ENCODE results near the gene SHISA7.

Gene SHISA7

DNA sequence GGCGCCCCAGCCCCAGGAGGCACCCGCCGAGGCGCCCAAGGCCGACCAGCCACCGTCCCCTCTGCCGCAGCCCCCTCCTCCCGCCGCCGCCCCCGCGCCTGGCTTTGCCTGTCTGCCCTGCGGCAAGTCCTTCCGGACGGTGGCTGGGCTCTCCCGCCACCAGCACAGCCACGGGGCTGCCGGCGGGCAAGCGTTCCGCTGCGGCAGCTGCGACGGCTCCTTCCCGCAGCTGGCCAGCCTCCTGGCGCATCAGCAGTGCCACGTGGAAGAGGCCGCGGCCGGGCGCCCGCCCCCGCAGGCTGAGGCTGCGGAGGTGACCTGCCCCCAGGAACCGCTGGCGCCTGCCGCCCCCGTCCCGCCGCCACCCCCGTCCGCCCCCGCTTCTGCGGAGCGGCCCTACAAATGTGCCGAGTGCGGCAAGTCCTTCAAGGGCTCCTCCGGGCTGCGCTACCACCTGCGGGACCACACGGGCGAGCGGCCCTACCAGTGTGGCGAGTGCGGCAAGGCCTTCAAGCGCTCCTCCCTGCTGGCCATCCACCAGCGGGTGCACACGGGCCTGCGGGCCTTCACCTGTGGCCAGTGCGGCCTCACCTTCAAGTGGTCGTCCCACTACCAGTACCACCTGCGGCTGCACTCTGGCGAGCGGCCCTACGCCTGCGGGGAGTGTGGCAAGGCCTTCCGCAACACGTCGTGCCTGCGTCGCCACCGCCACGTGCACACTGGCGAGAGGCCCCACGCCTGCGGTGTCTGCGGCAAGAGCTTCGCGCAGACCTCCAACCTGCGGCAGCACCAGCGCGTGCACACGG lies 39.3 kb upstream of the SHISA7 start:
- no peak for DNase-seq

GRCh38 chr19:55481794-55482155 lies 38.7 kb upstream of the SHISA7 start:
- DNase-seq, result no peak

DNA sequence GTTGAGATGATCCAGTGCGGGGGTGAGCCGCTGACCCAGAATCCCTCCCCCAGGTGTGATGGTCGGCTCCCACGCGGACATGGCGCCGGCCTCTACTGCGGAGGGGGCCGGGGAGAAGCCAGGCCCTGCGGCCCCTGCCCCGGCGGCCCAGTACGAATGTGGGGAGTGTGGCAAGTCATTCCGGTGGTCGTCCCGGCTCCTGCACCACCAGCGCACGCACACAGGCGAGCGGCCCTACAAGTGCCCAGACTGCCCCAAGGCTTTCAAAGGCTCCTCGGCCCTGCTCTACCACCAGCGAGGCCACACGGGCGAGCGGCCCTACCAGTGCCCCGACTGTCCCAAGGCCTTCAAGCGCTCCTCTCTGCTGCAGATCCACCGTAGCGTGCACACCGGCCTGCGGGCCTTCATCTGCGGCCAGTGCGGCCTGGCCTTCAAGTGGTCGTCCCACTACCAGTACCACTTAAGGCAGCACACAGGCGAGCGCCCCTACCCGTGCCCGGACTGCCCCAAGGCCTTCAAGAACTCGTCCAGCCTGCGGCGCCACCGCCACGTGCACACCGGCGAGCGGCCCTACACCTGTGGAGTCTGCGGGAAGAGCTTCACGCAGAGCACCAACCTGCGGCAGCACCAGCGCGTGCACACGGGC lies 38.2 kb upstream of the SHISA7 start:
- no peak for DNase-seq

DNA sequence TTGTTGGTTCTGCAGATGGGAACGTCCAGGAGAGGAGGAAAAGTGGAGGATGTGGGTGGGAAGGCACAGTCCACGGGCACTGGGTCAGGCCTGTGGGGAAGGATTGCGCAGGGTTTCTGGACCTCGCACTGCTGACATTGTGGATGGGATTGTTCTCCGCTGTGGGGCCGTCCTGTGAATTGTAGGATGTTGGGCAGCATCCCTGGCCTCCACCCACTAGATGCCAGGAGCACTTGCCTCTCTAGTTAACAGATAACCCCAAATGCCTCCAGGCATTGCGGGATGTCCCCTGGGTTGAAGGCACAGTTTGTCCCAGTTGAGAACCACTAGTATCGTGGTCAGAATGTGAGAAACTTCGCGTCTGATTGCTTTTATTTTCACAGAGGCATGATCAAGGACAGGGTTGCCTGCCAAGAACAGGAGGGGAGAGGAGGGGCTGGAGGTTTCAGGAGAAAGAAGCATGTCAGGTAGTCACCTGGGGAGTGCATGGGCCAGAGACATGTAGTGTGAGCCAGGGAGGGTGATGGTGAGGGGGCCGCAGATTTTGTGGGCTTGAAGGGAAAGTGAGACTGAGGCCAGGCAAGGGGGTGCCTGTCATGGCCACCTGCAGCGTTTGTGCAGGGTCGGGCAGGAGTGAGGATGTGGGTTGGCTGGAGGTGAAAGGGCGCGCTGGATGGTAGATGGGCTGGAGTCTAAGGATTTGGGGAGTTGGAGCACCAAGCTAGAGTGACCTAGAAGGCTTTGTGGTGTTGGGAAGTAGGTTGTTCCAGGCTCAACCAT lies 36.5 kb upstream of the SHISA7 start:
- DNase-seq, result no peak

DNA sequence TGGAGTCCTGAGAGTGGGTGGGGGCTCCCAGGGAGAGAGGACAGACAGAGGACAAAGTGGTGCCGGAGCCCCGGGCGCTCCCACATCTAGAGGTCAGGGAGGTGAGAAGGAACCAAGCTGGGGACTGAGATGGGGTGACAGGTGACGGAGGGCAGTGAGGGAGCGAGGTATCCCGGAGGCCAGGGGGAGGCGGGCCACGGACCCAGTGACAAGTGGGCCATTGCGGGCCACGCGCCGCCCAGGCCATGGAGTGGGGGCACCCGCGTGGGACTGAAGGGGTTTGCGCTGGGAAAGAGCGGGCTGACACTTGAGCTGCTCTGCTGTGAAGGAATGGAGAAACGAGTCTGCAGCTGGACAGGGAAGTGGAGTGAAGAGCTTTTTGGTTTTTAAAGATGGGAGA lies 35.9 kb upstream of the SHISA7 start:
- DNase-seq, result no peak

GRCh38 chr19:55478364-55478763 lies 35.3 kb upstream of the SHISA7 start:
- no peak for DNase-seq

DNA sequence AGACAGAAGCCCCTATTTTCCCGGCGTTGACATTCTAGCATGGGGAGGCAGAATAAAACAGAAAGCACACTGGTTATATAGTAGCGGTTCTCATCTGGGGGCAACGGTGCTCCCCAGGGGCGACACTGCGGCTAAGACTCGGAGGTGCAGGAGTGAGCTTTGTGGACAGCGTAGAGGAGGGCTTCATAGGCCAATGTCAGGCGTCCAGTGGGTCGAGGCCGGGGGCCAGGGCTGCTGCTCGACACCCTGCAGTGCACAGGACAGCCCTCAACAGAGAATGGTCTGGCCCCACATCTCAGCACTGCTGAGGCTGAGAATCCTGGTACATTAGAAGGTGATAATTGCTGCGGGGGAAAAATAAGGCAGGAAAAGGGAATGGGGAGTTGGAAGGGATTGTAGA lies 34.8 kb upstream of the SHISA7 start:
- DNase-seq, result no peak

DNA sequence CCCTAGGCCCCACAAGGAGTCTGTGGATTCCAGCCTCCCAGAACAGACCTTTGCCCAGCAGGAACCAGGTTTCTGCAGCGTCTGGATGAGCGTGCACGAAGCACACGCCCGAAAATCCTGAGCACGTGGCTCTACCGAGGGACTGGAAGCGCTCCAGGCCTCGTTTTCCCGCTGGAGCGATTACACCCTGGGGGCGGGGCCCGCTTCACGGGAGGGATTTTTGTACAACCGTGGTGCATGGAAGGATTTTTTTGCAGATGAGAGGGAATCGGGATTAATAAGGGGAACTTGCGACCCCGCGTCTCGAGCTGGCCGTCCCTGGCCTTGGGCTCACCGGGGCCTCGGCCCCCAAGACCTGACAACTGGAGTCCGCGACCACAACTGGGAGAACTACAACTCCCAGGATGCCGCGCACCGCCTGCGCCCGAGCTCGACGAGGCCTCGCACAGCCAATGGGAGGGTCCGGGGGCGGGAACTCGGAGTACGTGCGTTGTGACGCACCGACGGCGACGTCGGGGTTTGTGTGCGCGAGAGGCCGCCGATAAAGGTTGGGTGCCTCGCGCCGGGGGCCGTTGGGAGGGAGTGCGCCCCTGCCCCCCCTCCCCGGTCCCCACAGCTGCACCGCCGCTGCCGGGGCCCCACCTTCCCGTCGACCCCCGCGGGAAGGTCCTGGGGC lies 33.1 kb upstream of the SHISA7 start, which contains the start of gene ZNF628:
ZNF628 (plus strand) TSS at position 518 of the 676 bp plus-strand sequence. CDS start 3,294 bp downstream, outside the sequence.
- DNase-seq, result peak; percentile 98

- DNase-seq, result no peak
Observed at GRCh38 chr19:55474269-55475265, 31.5 kb upstream of the SHISA7 start.

DNA sequence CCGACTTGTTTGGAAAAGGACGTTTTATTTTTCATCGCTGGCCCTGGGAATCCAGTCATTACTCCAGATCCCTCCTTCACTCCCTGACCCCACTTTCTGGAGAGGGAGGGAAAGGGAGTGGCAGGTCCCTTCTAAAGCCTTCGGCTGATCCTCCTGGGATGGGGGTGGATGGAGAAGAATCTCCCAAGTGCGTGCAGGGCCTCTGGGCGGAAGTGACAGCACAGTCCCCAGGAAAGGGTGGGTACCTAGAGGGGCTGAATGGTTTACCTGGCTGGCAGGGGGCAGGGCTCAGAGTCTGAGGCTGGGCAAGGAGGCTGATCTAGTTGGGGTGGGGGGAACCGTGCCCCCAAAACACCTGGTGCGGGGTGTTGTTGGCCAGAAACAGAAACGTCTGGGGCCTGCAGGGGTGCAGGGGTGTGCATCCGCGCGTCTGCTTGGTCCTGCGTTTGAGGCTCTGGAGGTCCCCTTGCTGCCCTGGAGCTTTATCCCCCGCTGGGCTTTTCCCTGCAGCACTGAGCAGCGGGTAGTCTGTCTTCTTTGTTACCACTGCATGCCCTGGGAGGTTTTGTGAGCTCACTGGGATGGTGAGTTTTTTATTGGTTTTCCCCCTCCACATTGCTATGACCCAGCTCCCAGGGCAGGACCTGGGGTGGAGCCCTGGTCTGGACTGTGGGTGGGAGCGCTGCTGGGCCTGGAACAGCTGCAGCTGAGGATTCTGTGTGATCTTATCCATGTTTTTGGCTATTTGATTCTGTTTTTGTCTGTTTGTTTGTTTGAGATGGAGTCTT lies 30.3 kb upstream of the SHISA7 start:
- no peak for DNase-seq

GRCh38 chr19:55472463-55472862 lies 29.4 kb upstream of the SHISA7 start:
- DNase-seq, result no peak

GRCh38 chr19:55471266-55471665 lies 28.2 kb upstream of the SHISA7 start:
- DNase-seq, result no peak

DNA sequence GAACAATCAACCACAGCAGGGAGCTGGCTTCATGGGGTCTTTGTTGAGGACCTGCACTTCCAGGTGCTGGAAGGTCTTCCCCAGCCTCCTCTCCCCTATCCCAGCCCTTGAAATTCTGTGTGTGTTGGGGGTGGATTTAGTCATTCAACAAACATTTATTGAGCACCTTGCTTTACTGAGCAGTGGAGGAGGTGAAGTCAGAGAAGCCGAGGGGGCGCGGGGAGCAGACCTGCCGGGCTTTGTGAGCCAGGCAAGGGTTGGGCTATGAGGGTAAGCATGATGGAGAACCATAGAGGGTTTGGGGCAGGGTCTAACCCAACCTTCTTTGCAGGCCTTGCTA lies 24.9 kb upstream of the SHISA7 start:
- DNase-seq, result no peak

GRCh38 chr19:55467236-55468053 lies 24.3 kb upstream of the SHISA7 start:
- DNase-seq, result peak; percentile 71

GRCh38 chr19:55466241-55466614 lies 23.1 kb upstream of the SHISA7 start:
- DNase-seq, result no peak

GRCh38 chr19:55465460-55466240 lies 22.6 kb upstream of the SHISA7 start:
- no peak for DNase-seq

DNA sequence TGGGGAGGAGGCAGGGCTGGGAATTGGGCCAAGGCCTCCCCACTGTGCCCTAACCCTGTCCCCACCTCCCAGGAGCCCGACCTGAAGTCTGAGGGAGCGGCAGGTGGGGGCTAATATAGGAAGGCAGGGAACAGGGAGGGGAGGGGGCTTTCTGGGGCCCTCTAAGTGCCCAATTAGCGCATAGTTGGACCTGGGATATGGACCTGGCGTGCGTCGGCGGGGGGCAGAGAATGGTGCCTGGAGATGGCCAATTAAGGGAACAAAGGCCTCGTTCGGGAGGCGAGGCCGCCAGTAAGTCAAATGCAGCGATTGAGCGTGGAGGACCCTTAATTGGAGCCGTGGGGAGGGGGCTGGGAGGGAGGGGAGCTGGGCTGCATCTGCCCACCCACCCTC lies 21.6 kb upstream of the SHISA7 start, which contains the start of gene C19orf85:
C19orf85 (minus strand) TSS at position 90 of the 393 bp plus-strand sequence. CDS start 197 bp downstream, outside the sequence.
- DNase-seq, result no peak

DNA sequence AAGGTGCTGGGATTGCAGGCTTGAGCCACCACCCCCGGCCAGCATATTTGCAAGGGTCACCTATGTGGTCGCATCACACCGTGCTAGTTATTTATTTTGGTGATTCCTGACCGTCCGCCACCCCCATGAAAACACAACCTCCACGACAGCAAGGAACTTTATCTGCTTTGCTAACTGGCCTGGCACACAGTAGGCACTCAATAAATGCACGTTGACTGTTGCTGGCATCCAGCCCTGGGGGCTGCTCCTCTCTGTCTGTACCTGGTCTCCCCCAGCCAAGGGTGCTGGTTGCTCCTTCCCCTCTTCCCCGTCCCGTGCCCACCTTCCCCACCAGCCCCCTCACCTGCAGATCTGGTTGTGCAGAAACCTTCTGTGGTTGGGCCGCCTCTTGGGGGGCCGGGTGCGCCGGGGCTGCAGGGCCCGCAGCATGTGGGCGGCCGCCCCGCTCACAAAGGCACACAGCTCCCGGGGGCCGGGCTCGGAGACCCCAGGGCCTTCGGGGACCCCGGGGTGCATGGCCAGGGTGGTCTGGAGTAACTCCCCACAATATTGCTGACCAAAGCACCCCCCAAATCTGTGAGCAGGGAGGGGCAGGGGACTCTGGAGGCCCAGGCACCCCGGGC lies 21.1 kb upstream of the SHISA7 start:
- DNase-seq, result no peak

DNA sequence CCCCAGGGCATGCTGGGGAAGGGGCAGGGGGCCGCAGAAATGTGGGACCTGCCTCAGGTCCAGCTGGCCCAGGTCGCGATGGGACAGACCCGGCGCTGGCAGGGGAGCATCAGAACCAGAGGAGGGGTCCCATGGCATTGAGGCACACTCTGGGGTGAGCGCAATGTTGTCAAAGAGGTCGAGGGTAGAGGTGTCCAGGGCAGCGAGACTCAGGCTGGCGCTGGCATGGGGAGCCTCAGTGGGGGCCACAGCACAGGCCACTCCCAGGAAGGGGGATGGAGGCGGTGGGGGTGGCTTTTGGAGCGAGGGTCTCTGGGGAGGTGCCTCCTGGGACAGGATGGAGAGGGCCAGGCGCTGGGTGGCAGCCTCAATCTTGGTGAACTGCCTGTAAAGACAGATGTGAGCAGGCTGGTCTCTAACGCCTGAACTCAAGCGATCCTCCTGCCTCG lies 20.5 kb upstream of the SHISA7 start:
- DNase-seq, result no peak

All from CD4-positive, alpha-beta T cell treated with Interleukin-12 subunit alpha and Interleukin-12 subunit beta, for 1 hour (primary cell).